ENCODE data around the gene CD9. TPM values are rescaled to one million over a fixed set of nuclear protein-coding genes. Genes with fewer than 3 reads are reported as not detected.

The CD9 gene
- total and polyA plus RNA-seq, 2 of the 8 experiments (the other 6 are each of a cell fraction or from before 2014, with no cell fraction given), result 168 to 319 TPM

GRCh38 chr12:6285063-6285477, 84.9 kb downstream of the CD9 start:
- DNase-seq (ENCODE audit: low read depth in 1 of 2, low spot score in 2 of 2), result peak in 1 of 2 experiments; percentile 85
- peaks cover 0 to 2% (median 0%) of the 10 kb centered on the region in 4 experiments; a peak in 2 of 7 replicates for H3K27me3 ChIP-seq (replicated peaks in 1 of 4; ENCODE audit: control insufficient read depth in 3 of 4, extremely low read depth in 1 of 4, insufficient read depth in 3 of 4, low read length in 3 of 4)
- H3K36me3 ChIP-seq (ENCODE audit: control insufficient read depth in 2 of 4, insufficient read depth in 4 of 4, low read length in 3 of 4), result no peaks in the 10 kb centered on the region
- no peak overlapping the region for H3K56ac ChIP-seq (replicated peaks; ENCODE audit: insufficient read length, low read depth, low read length)
- ChIA-PET POLR2A (ENCODE audit: partially characterized antibody) (interaction anchor here (0.9 to 1.5 kb wide), 3 partner anchors 80 to 229 kb away, joined by 3 to 5 read pairs (median 5); partner anchors contain the start of gene CD9), CTCF (ENCODE audit: partially characterized antibody) (interaction anchor here (0.6 to 8.1 kb wide), 53 partner anchors 10 to 559 kb away, joined by 3 to 182 read pairs (median 5); partner anchors contain the start of gene CD9)
- no peaks in the 10 kb centered on the region for H3K79me2 ChIP-seq (ENCODE audit: control insufficient read depth in 1 of 2, insufficient read depth in 2 of 2, low read length in 2 of 2)
- H2AK5ac ChIP-seq (ENCODE audit: low read depth, low read length), result no peak overlapping the region
- no peaks in the 10 kb centered on the region for H3K79me1 ChIP-seq (ENCODE audit: low read depth, low read length)
- H2BK5ac ChIP-seq (ENCODE audit: low read depth, low read length), result no peak overlapping the region
- no peak overlapping the region for H3K23ac ChIP-seq (ENCODE audit: insufficient read length)
- 30% methylated on average over 8 of the region's 8 CpGs; no CpG with 5 or more reads in 1 of the 2 experiments for WGBS, 2 experiments (ENCODE audit: extremely low coverage in 1 of 2, insufficient coverage in 1 of 2, insufficient read length in 1 of 2, insufficient replicate concordance in 2 of 2, low coverage in 1 of 2, low lambda C conversion rate in 2 of 2, missing lambda C conversion rate in 1 of 2)
- no peak overlapping the region for H3K4me2 ChIP-seq (ENCODE audit: insufficient read depth in 1 of 2, low read depth in 2 of 2, low read length in 2 of 2)
- no peaks in the 10 kb centered on the region for H3K23me2 ChIP-seq (ENCODE audit: low read depth, low read length)
- H2BK12ac ChIP-seq (ENCODE audit: low read depth, low read length), result no peak overlapping the region; the same call in 1 of the 2 replicates
- H2BK15ac ChIP-seq (ENCODE audit: low read length), result no peak overlapping the region; the same call in 1 of the 2 replicates
- H3K4me1 ChIP-seq (replicated peaks in 1 of 4; ENCODE audit: control insufficient read depth in 3 of 4, insufficient read depth in 4 of 4, low read length in 3 of 4), result peaks cover 0 to 5% (median 3%) of the 10 kb centered on the region in 4 experiments; a peak in 3 of 7 replicates
- H3K27ac ChIP-seq (ENCODE audit: low read depth, low read length), result no peak overlapping the region
- H3K14ac ChIP-seq (ENCODE audit: insufficient read length), result no peak overlapping the region
- H3K9me3 ChIP-seq (ENCODE audit: insufficient read depth in 2 of 2, low read depth in 1 of 2, low read length in 1 of 2), result peaks cover 0 to 2% of the 10 kb centered on the region in 2 experiments; a peak in 1 of 4 replicates
- FAIRE-seq, result peak; percentile 52
- no peaks in the 10 kb centered on the region for H4K20me1 ChIP-seq (replicated peaks in 1 of 2; ENCODE audit: control insufficient read depth in 1 of 2, insufficient read depth in 2 of 2, low read length in 2 of 2)
- H2BK20ac ChIP-seq (ENCODE audit: low read length), result no peak overlapping the region
- peak overlapping the region; percentile 71 for H3K18ac ChIP-seq (ENCODE audit: extremely low read depth, low read length)
- H4K91ac ChIP-seq (replicated peaks; ENCODE audit: insufficient read length, low read length), result peak overlapping the region; percentile 81
- no peak overlapping the region for H3K9ac ChIP-seq (replicated peaks in 1 of 4; ENCODE audit: extremely low read depth in 1 of 4, low read depth in 3 of 4, low read length in 3 of 4)
- peak overlapping the region; percentile 99 for H3K4ac ChIP-seq (replicated peaks; ENCODE audit: insufficient read length, low read depth, low read length)
- no peak overlapping the region for H3K4me3 ChIP-seq (ENCODE audit: extremely low read depth in 1 of 4, insufficient read depth in 2 of 4, low read depth in 3 of 4, low read length in 4 of 4)
- no peak overlapping the region for H4K5ac ChIP-seq (ENCODE audit: insufficient read length, low read depth, low read length)
- no peak overlapping the region for H2BK120ac ChIP-seq (replicated peaks; ENCODE audit: low read depth, low read length)
- H4K8ac ChIP-seq (ENCODE audit: extremely low read depth, insufficient read depth, low read length), result no peak overlapping the region
- peak overlapping the region; percentile 98; the same call in 1 of the 2 replicates for H2AFZ ChIP-seq (ENCODE audit: low read length)
- TF ChIP-seq TAF7 (optimal IDR thresholded peaks at IDR 0.05; ENCODE audit: borderline replicate concordance, low read depth, low read length) (no peak), KDM1A (IDR thresholded peaks at IDR 0.05; ENCODE audit: borderline replicate concordance, low read length) (no peak), GTF2F1 (IDR thresholded peaks at IDR 0.05; ENCODE audit: borderline replicate concordance, low read depth, low read length) (no peak), SUZ12 (IDR thresholded peaks at IDR 0.05; ENCODE audit: low read length) (no peak), PHF8 (conservative IDR thresholded peaks at IDR 0.05; ENCODE audit: low read depth, low read length) (no peak), TEAD4 (IDR thresholded peaks at IDR 0.05; ENCODE audit: low read depth, low read length) (no peak), HDAC6 (IDR thresholded peaks at IDR 0.05; ENCODE audit: low read depth, low read length) (no peak), SRF (IDR thresholded peaks at IDR 0.05; ENCODE audit: low read depth, low read length) (no peak), RAD21 (IDR thresholded peaks at IDR 0.05 in 1 of 2, conservative IDR thresholded peaks at IDR 0.05 in 1 of 2; ENCODE audit: low read depth in 2 of 2, low read length in 2 of 2) (peak; percentile 98 to 99)
- TF ChIP-seq, protein P1, sequence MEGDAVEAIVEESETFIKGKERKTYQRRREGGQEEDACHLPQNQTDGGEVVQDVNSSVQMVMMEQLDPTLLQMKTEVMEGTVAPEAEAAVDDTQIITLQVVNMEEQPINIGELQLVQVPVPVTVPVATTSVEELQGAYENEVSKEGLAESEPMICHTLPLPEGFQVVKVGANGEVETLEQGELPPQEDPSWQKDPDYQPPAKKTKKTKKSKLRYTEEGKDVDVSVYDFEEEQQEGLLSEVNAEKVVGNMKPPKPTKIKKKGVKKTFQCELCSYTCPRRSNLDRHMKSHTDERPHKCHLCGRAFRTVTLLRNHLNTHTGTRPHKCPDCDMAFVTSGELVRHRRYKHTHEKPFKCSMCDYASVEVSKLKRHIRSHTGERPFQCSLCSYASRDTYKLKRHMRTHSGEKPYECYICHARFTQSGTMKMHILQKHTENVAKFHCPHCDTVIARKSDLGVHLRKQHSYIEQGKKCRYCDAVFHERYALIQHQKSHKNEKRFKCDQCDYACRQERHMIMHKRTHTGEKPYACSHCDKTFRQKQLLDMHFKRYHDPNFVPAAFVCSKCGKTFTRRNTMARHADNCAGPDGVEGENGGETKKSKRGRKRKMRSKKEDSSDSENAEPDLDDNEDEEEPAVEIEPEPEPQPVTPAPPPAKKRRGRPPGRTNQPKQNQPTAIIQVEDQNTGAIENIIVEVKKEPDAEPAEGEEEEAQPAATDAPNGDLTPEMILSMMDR (IDR thresholded peaks at IDR 0.05; ENCODE audit: control extremely low read depth in 1 of 3, insufficient read depth in 1 of 3, low read depth in 1 of 3, low read length in 3 of 3), result peak; percentile 83 to 92 (median 91)

Measured in H1 (cell line).